WTC11 (cell line): Measurements from ENCODE around the gene UTF1. TPM values are rescaled to one million over a fixed set of nuclear protein-coding genes. Genes with fewer than 3 reads are reported as not detected.

Experiments
- ATAC-seq: fragments of 200-7000 bp; cut with Tn5 transposase; 2 replicates; pipeline ENCODE4 v1.10.0; 2021; ENCODE audit warnings: mild to moderate bottlenecking, moderate library complexity
- CTCF ChIA-PET: fragments of 300-600 bp; sonication (Branson Sonifier 250); formaldehyde crosslinking; loops from one replicate; lab custom pipeline; 2021; ENCODE audit warnings: antibody characterized with exemption; lab: Charles Lee
- POLR2A ChIA-PET: fragments of 350-600 bp; sonication (Branson Sonifier 250); formaldehyde crosslinking; loops from one replicate; lab custom pipeline; 2021; ENCODE audit warnings: antibody characterized with exemption; lab: Charles Lee
- DNase-seq: peaks from one replicate; pipeline ENCODE4 v3.0.0; 2021; ENCODE audit warnings: low spot score
- H3K27ac Mint-ChIP-seq: 2 replicates; pipeline ENCODE4 v1.8.0; 2021; ENCODE audit warnings: mixed read lengths
- H3K27me3 Mint-ChIP-seq: 2 replicates; pipeline ENCODE4 v1.8.0; 2021; ENCODE audit warnings: low read depth, mild to moderate bottlenecking, moderate library complexity, mixed read lengths
- H3K36me3 Mint-ChIP-seq: 2 replicates; pipeline ENCODE4 v1.8.0; 2021; ENCODE audit warnings: mixed read lengths
- H3K4me1 Mint-ChIP-seq: 2 replicates; pipeline ENCODE4 v1.8.0; 2022; ENCODE audit warnings: mixed read lengths
- H3K4me3 Mint-ChIP-seq: 2 replicates; pipeline ENCODE4 v1.8.0; 2021; ENCODE audit warnings: mild to moderate bottlenecking, moderate library complexity, mixed read lengths
- H3K9me3 Mint-ChIP-seq: 2 replicates; pipeline ENCODE4 v1.8.0; 2021; ENCODE audit warnings: mixed read lengths
- CREM ChIP-seq: sonication (generic); formaldehyde crosslinking; IDR thresholded peaks from 2 replicates; pipeline ENCODE4 v1.8.1; 2022; ENCODE audit warnings: mild to moderate bottlenecking, missing genetic modification reagents, moderate library complexity
- FOXK1 ChIP-seq: sonication (generic); formaldehyde crosslinking; IDR thresholded peaks from 2 replicates; pipeline ENCODE4 v1.8.0; 2022; ENCODE audit warnings: mild to moderate bottlenecking, moderate library complexity, missing genetic modification reagents
- IRF1 ChIP-seq: sonication (generic); formaldehyde crosslinking; IDR thresholded peaks from 2 replicates; pipeline ENCODE4 v1.8.0; 2023; ENCODE audit warnings: missing genetic modification reagents
- NR1H2 ChIP-seq: sonication (generic); formaldehyde crosslinking; IDR thresholded peaks from 2 replicates; pipeline ENCODE4 v1.9.0; 2021; ENCODE audit warnings: mild to moderate bottlenecking, moderate library complexity, missing genetic modification reagents
- NR2C2 ChIP-seq: sonication (generic); formaldehyde crosslinking; IDR thresholded peaks from 2 replicates; pipeline ENCODE4 v1.8.0; 2022; ENCODE audit warnings: mild to moderate bottlenecking, missing genetic modification reagents
- ZNF121 ChIP-seq: sonication (generic); formaldehyde crosslinking; IDR thresholded peaks from 2 replicates; pipeline ENCODE4 v1.8.0; 2023; ENCODE audit warnings: missing genetic modification reagents
- ZNF263 ChIP-seq: sonication (generic); formaldehyde crosslinking; IDR thresholded peaks from 2 replicates; pipeline ENCODE4 v1.8.1; 2022; ENCODE audit warnings: low read depth, mild to moderate bottlenecking, moderate library complexity, missing genetic modification reagents
- ZNF425 ChIP-seq: fragments of 250-450 bp; sonication (Bioruptor Pico); conservative IDR thresholded peaks from 2 replicates; pipeline ENCODE4 v1.9.0; 2021; ENCODE audit warnings: mild to moderate bottlenecking
- ZSCAN18 ChIP-seq: fragments of 250-450 bp; sonication (Bioruptor Pico); IDR thresholded peaks from 2 replicates; pipeline ENCODE4 v2.1.2; 2022; ENCODE audit warnings: mild to moderate bottlenecking, moderate library complexity
- total RNA-seq: library from RNA; stranded (reverse); gene quantifications from 3 replicates; pipeline ENCODE4 v1.2.3, GENCODE V29; 2021
- TF ChIP-seq, protein P1 (sequence below): sonication (generic); formaldehyde crosslinking; IDR thresholded peaks from 2 replicates; pipeline ENCODE4 v1.8.1; 2022; ENCODE audit warnings: mild to moderate bottlenecking, moderate library complexity, missing genetic modification reagents

Gene UTF1
- total RNA-seq, 1 experiment from 2014 or later: 196 TPM

DNA sequence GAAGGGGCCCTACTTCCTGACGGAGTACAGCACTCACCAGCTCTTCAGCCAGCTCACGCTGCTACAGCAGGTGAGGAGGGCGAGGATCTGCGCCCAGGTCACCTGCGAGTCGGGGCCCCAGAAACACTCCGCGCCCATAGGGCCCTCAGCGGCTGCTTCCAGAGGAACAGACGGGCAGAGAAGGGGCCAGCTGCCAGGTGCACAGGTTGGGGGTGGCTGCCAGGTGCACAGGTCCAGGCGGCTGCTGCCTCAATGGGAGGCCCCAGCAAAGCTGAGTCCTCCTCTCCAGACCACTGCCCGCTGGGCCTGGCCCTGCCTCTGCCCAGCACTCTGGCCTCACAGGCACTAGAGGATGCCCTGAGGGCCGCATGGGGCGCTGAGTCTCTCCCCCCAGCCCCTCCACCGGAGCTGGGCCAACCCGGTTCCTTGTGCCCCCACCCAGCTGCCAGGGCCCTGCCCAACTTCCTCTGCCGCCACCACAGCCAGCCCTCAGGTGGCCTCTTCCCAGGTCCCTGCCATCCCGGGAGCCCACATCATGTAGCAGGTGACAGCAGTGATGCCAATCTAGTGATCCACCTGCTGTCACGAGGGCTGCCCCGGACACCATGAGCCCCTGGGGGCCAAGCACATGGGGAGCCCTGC, 17.0 kb upstream of the UTF1 start (continued):
- TF ChIP-seq IRF1 (CRISPR knock-in tag): no peak
- TF ChIP-seq, protein P1, sequence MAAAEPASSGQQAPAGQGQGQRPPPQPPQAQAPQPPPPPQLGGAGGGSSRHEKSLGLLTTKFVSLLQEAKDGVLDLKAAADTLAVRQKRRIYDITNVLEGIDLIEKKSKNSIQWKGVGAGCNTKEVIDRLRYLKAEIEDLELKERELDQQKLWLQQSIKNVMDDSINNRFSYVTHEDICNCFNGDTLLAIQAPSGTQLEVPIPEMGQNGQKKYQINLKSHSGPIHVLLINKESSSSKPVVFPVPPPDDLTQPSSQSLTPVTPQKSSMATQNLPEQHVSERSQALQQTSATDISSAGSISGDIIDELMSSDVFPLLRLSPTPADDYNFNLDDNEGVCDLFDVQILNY (CRISPR knock-in tag): no peak
- TF ChIP-seq ZNF425 (CRISPR knock-in tag): no peak

DNA sequence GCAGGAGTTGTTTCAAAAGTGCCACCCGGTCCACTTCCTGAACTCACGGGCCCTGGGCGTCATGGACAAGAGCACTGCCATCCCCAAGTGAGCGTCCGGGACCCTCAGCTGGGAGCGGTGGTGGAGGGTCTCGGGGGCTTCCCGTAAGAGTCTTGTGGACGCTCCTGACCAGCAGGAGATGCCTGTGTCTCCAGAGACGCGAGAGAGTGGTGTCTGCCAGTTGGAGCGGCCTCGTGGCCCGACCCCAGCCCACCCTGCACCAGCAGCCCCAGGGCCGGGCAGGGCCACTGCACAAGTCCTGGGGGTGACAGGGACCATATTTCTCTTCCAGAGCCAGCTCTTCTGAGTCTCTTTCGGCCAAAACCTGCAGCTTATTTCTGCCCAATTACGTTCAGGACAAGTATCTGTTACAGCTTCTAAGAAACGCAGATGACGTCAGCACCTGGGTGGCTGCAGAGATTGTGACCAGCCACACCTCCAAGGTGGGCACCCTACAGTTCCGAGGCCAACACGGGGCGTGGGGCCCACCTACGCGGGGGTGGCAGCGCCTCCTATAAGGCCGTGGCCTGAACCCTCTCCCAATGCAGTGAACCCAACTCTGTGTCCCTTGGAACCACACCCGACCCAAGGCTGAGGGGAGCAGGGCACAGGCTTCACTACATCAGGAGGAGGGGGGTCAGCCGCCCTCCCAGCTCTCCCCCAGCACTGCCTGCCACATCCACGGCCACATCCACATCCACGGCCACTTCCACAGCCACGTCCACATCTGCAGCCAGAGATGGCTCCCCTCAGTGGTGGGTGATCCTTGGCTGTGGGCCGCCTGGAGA, 16.2 kb upstream of the UTF1 start:
- Mint-ChIP-seq H3K4me1 (peaks cover 3% of the 10 kb centered on the region; the same call in 1 of the 2 replicates), H3K27me3 (no peaks in the 10 kb centered on the region), H3K4me3 (no peak overlapping the region), H3K9me3 (no peaks in the 10 kb centered on the region), H3K27ac (no peak overlapping the region), H3K36me3 (peaks cover 13% of the 10 kb centered on the region)
- ATAC-seq: no peak
- DNase-seq: no peak
- ChIA-PET POLR2A (no interaction called here), CTCF (interaction anchor here (1.0 to 1.5 kb wide), 3 partner anchors 55 to 74 kb away, joined by 3 to 8 read pairs (median 4); no protein-coding TSS in a partner anchor)
- no peak for TF ChIP-seq ZNF121
- TF ChIP-seq, protein P1 (CRISPR knock-in tag): no peak
- TF ChIP-seq ZNF263: no peak
- TF ChIP-seq FOXK1 (CRISPR knock-in tag): no peak

DNA sequence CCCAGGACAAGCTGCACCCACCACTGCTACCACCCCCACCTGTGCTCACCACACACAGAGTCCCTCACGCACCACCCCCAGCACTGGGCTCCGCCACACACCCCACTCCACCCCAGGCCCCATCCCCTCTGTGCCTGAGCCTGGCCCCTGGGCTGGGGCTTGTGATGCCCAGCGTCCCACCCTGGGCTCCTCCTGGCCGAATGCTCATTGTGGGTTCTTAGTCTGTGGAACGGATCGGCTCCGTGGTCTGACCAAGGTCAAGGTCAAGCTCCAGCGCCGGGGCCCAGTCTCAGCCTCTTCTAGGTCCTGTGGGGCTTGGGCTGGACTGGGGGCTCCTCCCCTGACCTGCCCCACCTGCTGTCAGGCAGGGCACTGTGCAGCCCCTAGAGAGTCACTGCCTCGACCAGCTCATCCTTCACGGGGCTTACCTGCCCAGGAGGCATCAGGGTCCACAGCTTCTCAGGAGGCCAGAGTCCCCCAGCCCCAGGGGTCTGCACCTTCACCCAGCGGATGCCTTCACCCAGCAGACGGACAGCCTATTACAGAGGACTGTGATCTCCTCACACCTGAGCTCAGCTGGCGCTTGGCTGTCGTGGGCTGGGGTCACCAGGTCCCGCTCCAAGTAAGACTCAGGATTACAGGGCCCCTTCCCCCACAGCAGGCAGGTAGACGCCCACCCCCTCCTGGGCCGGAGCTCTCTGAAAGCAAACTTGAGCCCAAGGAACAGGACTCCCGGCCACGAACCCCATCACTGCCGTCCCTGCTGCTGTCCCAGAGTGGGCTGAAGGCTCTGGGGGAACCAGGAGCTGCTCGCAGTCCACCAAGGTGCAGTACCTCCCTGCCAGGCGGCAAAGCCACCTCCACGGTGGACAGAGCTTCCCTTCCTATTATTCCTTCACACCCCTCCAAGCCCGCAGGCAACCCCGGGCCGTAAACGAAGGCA, 15.3 kb upstream of the UTF1 start:
- Mint-ChIP-seq H3K9me3 (no peaks in the 10 kb centered on the region), H3K27me3 (no peaks in the 10 kb centered on the region), H3K36me3 (peaks cover 13% of the 10 kb centered on the region), H3K4me1 (peaks cover 3% of the 10 kb centered on the region; the same call in 1 of the 2 replicates), H3K4me3 (no peak overlapping the region), H3K27ac (no peak overlapping the region)
- ATAC-seq: no peak
- no peak for TF ChIP-seq NR1H2 (CRISPR knock-in tag)
- TF ChIP-seq ZSCAN18 (CRISPR knock-in tag): no peak
- no peak for TF ChIP-seq CREM (CRISPR knock-in tag)
- TF ChIP-seq NR2C2: no peak
- ChIA-PET CTCF (interaction anchor here (1.0 to 1.7 kb wide), 6 partner anchors 12 to 75 kb away, joined by 3 to 8 read pairs (median 4); no protein-coding TSS in a partner anchor), POLR2A (no interaction called here)
- DNase-seq: no peak
